Ascending aorta (tissue), 2 donors: ENCODE measurements around the gene CDHR2. TPM values are rescaled to one million over a fixed set of nuclear protein-coding genes. Genes with fewer than 3 reads are reported as not detected.

Experiments
- DNase-seq, 2 donors: peaks; one replicate each; pipeline ENCODE4 v3.0.0-alpha.2; 2019; ENCODE audit warnings: low spot score in 2 of 2
- H3K27ac ChIP-seq, 2 donors: fragments of 200-600 bp; sonication (generic); one replicate each; pipeline ENCODE4 v1.5.1; 2016 to 2017; ENCODE audit warnings: mild to moderate bottlenecking in 1 of 2
- H3K27me3 ChIP-seq: fragments of 200-600 bp; sonication (generic); one replicate; pipeline ENCODE4 v1.5.1; 2017
- H3K36me3 ChIP-seq, 2 donors: fragments of 200-600 bp; sonication (generic); one replicate each; pipeline ENCODE4 v1.5.1; 2016
- H3K4me1 ChIP-seq, 2 donors: fragments of 200-600 bp; sonication (generic); one replicate each; pipeline ENCODE4 v1.5.1; 2016 to 2017; ENCODE audit warnings: mild to moderate bottlenecking in 1 of 2
- H3K4me3 ChIP-seq, 2 donors: fragments of 200-600 bp; sonication (generic); one replicate each; pipeline ENCODE4 v1.5.1; 2016 to 2017; ENCODE audit warnings: mild to moderate bottlenecking in 1 of 2
- H3K9me3 ChIP-seq, 2 donors: fragments of 200-600 bp; sonication (generic); one replicate each; pipeline ENCODE4 v1.5.1; 2016
- intact Hi-C: fragments of 100-400 bp; cut with DNase I; formaldehyde crosslinking; loops from one replicate; pipeline ENCODE4 v1.15.1; 2023
- total RNA-seq: library from RNA; depleted of rRNA; stranded (reverse); fragments of >200 nt; gene quantifications from one replicate; pipeline ENCODE4 v1.1.0, GENCODE V29; 2016
- TF ChIP-seq, protein P1 (sequence below), 3 experiments: fragments of 200-600 bp in 2 of 3; fragments of 450-650 bp in 1 of 3; sonication (generic) in 2 of 3; IDR thresholded peaks; one replicate each; pipeline ENCODE4 v1.5.1; 2016 to 2019; ENCODE audit warnings: antibody characterized with exemption in 3 of 3, mild to moderate bottlenecking in 1 of 3, moderate library complexity in 1 of 3

The CDHR2 gene
- total RNA-seq, 1 donor from 2014 or later = not detected

DNA sequence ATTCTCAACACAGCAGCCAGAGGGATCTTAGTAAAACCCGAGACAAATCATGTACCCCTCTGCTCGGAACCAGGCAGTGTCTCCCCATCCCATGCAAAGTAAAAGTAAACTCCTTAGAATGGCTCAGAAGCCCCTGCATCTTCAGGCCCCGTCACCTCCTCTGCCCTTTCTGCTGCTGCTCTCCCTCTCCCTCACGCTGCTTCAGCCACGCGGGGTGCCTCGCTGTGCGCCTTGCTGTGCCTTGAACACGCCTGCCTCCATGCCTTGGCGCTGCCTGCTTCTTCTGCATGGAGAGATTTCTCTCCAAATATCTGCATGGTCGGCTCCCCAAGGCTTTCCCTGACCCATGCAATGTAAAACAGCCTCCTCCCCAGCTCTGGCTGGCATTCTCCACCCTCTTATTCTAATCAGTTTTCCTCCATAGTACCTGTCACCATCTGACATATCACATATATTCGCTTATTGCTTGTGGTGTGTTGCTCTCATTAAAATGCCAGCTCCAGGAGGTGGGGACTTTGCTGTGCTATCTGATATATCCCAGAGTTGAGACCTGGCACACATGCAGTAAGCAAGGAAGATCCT lies 52.9 kb downstream of the CDHR2 start:
- Histone ChIP-seq H3K4me1 (no peaks in the 10 kb centered on the region), H3K36me3 (no peaks in the 10 kb centered on the region), H3K4me3 (no peak overlapping the region), H3K27me3 (no peaks in the 10 kb centered on the region), H3K27ac (no peak overlapping the region), H3K9me3 (no peaks in the 10 kb centered on the region)
- no peak for DNase-seq
- intact Hi-C loops = no loop called here
- TF ChIP-seq, protein P1, sequence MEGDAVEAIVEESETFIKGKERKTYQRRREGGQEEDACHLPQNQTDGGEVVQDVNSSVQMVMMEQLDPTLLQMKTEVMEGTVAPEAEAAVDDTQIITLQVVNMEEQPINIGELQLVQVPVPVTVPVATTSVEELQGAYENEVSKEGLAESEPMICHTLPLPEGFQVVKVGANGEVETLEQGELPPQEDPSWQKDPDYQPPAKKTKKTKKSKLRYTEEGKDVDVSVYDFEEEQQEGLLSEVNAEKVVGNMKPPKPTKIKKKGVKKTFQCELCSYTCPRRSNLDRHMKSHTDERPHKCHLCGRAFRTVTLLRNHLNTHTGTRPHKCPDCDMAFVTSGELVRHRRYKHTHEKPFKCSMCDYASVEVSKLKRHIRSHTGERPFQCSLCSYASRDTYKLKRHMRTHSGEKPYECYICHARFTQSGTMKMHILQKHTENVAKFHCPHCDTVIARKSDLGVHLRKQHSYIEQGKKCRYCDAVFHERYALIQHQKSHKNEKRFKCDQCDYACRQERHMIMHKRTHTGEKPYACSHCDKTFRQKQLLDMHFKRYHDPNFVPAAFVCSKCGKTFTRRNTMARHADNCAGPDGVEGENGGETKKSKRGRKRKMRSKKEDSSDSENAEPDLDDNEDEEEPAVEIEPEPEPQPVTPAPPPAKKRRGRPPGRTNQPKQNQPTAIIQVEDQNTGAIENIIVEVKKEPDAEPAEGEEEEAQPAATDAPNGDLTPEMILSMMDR (IDR thresholded peaks at IDR 0.05) = no peak

DNA sequence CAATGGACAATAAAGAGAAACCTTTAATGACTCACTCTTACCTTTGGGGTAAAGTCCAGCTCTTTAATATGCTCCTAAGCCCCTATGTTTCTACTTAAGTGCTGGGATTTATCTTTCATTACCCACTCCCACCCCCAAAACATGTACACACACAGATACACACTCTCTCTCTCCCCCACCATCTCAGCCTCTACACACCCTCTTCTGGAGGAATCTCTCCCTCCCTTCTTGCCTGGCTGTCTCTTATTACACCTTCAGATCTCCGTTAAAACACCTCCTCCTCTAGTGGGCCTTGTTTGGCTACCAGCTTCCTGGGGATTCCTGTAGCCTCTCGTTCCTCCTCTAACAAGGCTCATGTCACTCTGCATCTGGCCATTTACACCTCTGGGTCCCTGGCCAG lies 53.9 kb downstream of the CDHR2 start:
- Histone ChIP-seq H3K4me3 (no peak overlapping the region), H3K4me1 (no peaks in the 10 kb centered on the region), H3K36me3 (no peaks in the 10 kb centered on the region), H3K27me3 (no peaks in the 10 kb centered on the region), H3K27ac (no peak overlapping the region), H3K9me3 (no peaks in the 10 kb centered on the region)
- no peak for DNase-seq
- intact Hi-C loops = no loop called here
- TF ChIP-seq, protein P1 (IDR thresholded peaks at IDR 0.05) = no peak

DNA sequence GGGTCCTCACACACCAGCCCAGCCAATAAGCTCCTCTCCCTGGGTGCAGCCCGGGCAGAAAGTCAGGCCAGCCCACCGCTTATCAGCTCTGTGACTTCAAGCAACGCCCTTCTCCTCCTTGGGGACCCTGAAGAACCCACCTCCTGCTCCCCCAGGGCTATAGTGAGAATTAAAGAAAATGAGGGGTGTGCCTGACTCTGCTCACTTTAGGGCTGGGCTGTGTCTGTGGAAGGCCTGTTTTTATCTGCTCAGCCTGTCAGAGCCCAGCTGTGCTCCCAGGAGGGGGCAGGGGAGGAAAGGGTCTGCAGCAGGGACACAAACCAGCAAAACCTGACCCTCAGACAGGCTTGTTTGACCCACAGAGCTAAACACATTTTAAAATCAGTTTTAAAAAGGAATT lies 56.9 kb downstream of the CDHR2 start:
- Histone ChIP-seq H3K4me1 (peaks cover 0 to 4% of the 10 kb centered on the region in 2 donors), H3K4me3 (no peak overlapping the region), H3K27me3 (peaks cover 12% of the 10 kb centered on the region), H3K36me3 (no peaks in the 10 kb centered on the region), H3K27ac (no peak overlapping the region), H3K9me3 (no peaks in the 10 kb centered on the region)
- intact Hi-C loops = no loop called here
- TF ChIP-seq, protein P1 (IDR thresholded peaks at IDR 0.05) = no peak
- DNase-seq = no peak

DNA sequence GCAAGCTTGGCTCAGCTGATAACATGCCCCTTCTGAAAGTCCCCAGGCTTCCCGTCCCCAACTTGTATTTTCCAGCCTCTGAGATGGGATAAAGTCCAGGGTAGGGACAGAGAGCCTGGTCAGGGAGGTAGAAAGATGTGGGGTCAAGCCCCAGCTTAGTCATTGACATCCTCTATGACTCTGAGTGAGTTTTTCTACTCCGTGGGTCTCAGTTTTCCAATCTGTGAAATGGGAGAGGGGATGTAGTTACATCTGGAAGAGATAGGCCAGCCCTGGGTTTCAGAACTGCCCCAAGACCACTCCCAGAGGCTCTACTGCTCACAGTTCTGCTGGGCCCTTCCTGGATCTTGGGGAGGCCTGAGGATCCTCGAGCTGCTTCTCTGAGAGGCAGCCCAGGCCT lies 57.7 kb downstream of the CDHR2 start:
- TF ChIP-seq, protein P1 (IDR thresholded peaks at IDR 0.05) = no peak
- H3K4me3 ChIP-seq = no peak overlapping the region
- no peak for DNase-seq
- H3K4me1 ChIP-seq = peaks cover 0 to 4% of the 10 kb centered on the region in 2 donors
- intact Hi-C loops = no loop called here
- peaks cover 12% of the 10 kb centered on the region for H3K27me3 ChIP-seq
- H3K27ac ChIP-seq = no peak overlapping the region
- no peaks in the 10 kb centered on the region for H3K36me3 ChIP-seq
- no peaks in the 10 kb centered on the region for H3K9me3 ChIP-seq

DNA sequence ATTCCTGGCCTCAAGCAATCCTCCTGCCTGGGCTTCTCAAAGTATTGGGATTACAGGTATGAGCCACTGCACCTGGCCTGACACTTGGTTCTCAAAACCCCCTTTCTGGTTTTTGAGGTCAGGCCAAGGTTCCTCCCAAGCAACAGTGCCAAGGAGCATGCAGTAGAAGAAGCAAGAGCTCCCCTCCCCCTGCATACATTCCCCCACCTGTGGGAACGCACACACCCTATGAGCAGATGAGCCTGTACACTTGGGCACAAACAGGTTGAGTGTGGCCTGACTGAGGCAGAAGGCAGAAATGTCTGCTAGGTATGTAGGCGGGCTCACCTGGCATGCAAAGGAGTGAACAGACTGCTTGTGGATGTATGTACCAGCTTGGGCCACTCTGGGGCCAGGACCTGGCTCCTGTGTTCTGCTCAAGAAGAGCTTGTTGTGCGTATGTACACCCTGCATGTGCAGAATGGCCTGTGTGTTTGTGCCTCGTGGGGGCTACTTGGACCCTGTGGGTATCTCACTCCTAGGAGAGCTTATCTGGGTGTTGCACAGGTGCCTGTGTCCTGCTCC lies 59.1 kb downstream of the CDHR2 start:
- no peaks in the 10 kb centered on the region for H3K36me3 ChIP-seq
- peaks cover 12% of the 10 kb centered on the region for H3K27me3 ChIP-seq
- TF ChIP-seq, protein P1 (IDR thresholded peaks at IDR 0.05) = no peak
- intact Hi-C loops = no loop called here
- peaks cover 0 to 4% of the 10 kb centered on the region in 2 donors for H3K4me1 ChIP-seq
- no peaks in the 10 kb centered on the region for H3K9me3 ChIP-seq
- no peak overlapping the region for H3K4me3 ChIP-seq
- no peak for DNase-seq
- H3K27ac ChIP-seq = no peak overlapping the region
